Caco-2 (cell line): ENCODE measurements around the gene LATS1. TPM values are rescaled to one million over a fixed set of nuclear protein-coding genes. Genes with fewer than 3 reads are reported as not detected.
A peak's percentile ranks its signal among the peaks of the same experiment; 100 is the strongest.

Source experiments
- Bru-seq: library from RNA; stranded (reverse); fragments of 400-500 nt; gene quantifications from one replicate; lab custom pipeline; 2021; lab: Mats Ljungman, UMichigan
- BruChase-seq, 2 experiments: library from RNA; stranded (reverse); fragments of 400-500 nt; gene quantifications; one replicate each; lab custom pipeline; 2021; lab: Mats Ljungman, UMichigan
- BruUV-seq: library from RNA; stranded (reverse); fragments of 400-500 nt; replicated peaks from 2 replicates; lab custom pipeline; 2021; lab: Mats Ljungman, UMichigan
- CTCF ChIA-PET: fragments of 300-600 bp; sonication (Branson Sonifier 250); formaldehyde crosslinking; loops from one replicate; lab custom pipeline; 2022; ENCODE audit warnings: antibody characterized with exemption; lab: Charles Lee
- POLR2A ChIA-PET: fragments of 300-600 bp; sonication (Branson Sonifier 250); formaldehyde crosslinking; loops from one replicate; lab custom pipeline; 2022; ENCODE audit warnings: antibody characterized with exemption; lab: Charles Lee
- DNase-seq, 2 experiments: peaks; one replicate each; pipeline versions ENCODE4 v3.0.0 to v3.0.0-alpha.2; 2020 to 2022
- H3K27me3 ChIP-seq: replicated peaks from 2 replicates; pipeline ENCODE4 v1.6.0; 2011; ENCODE audit warnings: low read length; ENCODE audit not compliant: control insufficient read depth, insufficient read depth
- H3K36me3 ChIP-seq: 2 replicates; pipeline ENCODE4 v1.5.1; 2011; ENCODE audit warnings: low read length; ENCODE audit not compliant: control insufficient read depth, insufficient read depth
- H3K4me1 ChIP-seq: fragments of 250-450 bp; sonication (Bioruptor Pico); 2 replicates; pipeline ENCODE4 v1.5.1; 2020; ENCODE audit warnings: mild to moderate bottlenecking
- H3K4me3 ChIP-seq: 2 replicates; pipeline ENCODE4 v1.5.1; 2011; ENCODE audit warnings: low read depth, mild to moderate bottlenecking, control low read depth, low read length
- H3K9me3 ChIP-seq: fragments of 250-450 bp; sonication (Bioruptor Pico); 2 replicates; pipeline ENCODE4 v1.5.1; 2020; ENCODE audit warnings: mild to moderate bottlenecking, moderate library complexity
- H3K27ac Mint-ChIP-seq: one replicate; pipeline ENCODE4 v1.8.0; 2022; ENCODE audit warnings: mixed read lengths; ENCODE audit not compliant: unreplicated experiment
- H3K27me3 Mint-ChIP-seq: one replicate; pipeline ENCODE4 v1.8.0; 2022; ENCODE audit warnings: mixed read lengths; ENCODE audit not compliant: insufficient read depth, unreplicated experiment
- H3K36me3 Mint-ChIP-seq: one replicate; pipeline ENCODE4 v1.8.0; 2022; ENCODE audit warnings: mild to moderate bottlenecking, mixed read lengths; ENCODE audit not compliant: insufficient read depth, unreplicated experiment
- H3K4me1 Mint-ChIP-seq: one replicate; pipeline ENCODE4 v1.8.0; 2022; ENCODE audit warnings: low read depth, mixed read lengths; ENCODE audit not compliant: unreplicated experiment
- H3K4me3 Mint-ChIP-seq: one replicate; pipeline ENCODE4 v1.8.0; 2022; ENCODE audit warnings: mild to moderate bottlenecking, moderate library complexity, mixed read lengths; ENCODE audit not compliant: unreplicated experiment
- H3K9me3 Mint-ChIP-seq: one replicate; pipeline ENCODE4 v1.8.0; 2022; ENCODE audit warnings: mixed read lengths; ENCODE audit not compliant: unreplicated experiment
- CTCF ChIP-seq, 2 experiments: fragments of 200-600 bp in 1 of 2; IDR thresholded peaks; 1 replicate in 1 of 2; 2 replicates in 1 of 2; pipeline versions ENCODE4 v1.5.1 to v1.8.0; 2011 to 2022; ENCODE audit warnings: antibody characterized with exemption in 1 of 2, control low read depth in 1 of 2, inconsistent platforms in 1 of 2, low read depth in 1 of 2, low read length in 1 of 2, mild to moderate bottlenecking in 1 of 2, moderate library complexity in 1 of 2; ENCODE audit not compliant: insufficient read depth in 1 of 2, severe bottlenecking in 1 of 2, unreplicated experiment in 1 of 2
- intact Hi-C: fragments of 100-400 bp; cut with micrococcal nuclease; formaldehyde crosslinking; loops from one replicate; pipeline ENCODE4 v1.10.0; 2022; ENCODE audit not compliant: unreplicated experiment
- long read RNA-seq: library from polyadenylated mRNA; stranded (forward); transcript quantifications from one replicate; pipeline ENCODE4 v2.0.0, GENCODE V29; 2022
- total RNA-seq: library from RNA; stranded (reverse); gene quantifications from 2 replicates; pipeline ENCODE4 v1.2.3, GENCODE V29; 2022

The LATS1 gene
- total RNA-seq (28.7 and 31.3 TPM in 2 replicates), Bru-seq, nascent RNA (percentile 86 among the genes with signal in this experiment), BruChase-seq, experiment 1, labeled RNA remaining after a 2-hour chase (percentile 91 among the genes with signal in this experiment), BruChase-seq, experiment 2, labeled RNA remaining after a 6-hour chase (percentile 83 among the genes with signal in this experiment)
- long read RNA-seq, transcript LATS1-202 (4 exons, 2,567 nt): major isoform, 9 of 13 reads
- long read RNA-seq, partial matches to known transcripts: 0 of 13 reads
- long read RNA-seq, other reads (novel, unspliced or antisense): 4 of 13 reads

- Mint-ChIP-seq H3K36me3 (peaks cover 19% of the 10 kb centered on the region), H3K27ac (peak within 1 kb of the TSS; percentile 95), H3K9me3 (no peaks in the 10 kb centered on the region), H3K4me1 (peaks cover 7% of the 10 kb centered on the region), H3K4me3 (peak within 1 kb of the TSS; percentile 93), H3K27me3 (no peaks in the 10 kb centered on the region)
- DNase-seq: peak; percentile 85 to 90
- peak within 1 kb of the TSS; percentile 94 for H3K4me3 ChIP-seq
- ChIA-PET POLR2A (interaction anchor here (0.5 to 0.6 kb wide), 5 partner anchors 30 to 1701 kb away, joined by 3 to 6 read pairs (median 4); partner anchors contain the start of gene GINM1), CTCF (interaction anchor here (0.6 to 1.1 kb wide), 2 partner anchors 34 to 152 kb away, joined by 4 read pairs; partner anchors contain the start of gene GINM1)
- intact Hi-C loops: loop anchor here (1.0 kb wide), 1 partner anchor 9 kb away; no protein-coding TSS in a partner anchor
- TF ChIP-seq CTCF (IDR thresholded peaks at IDR 0.05; ENCODE audit: insufficient read depth in 1 of 2, low read depth in 1 of 2, low read length in 1 of 2, severe bottlenecking in 1 of 2, unreplicated experiment in 1 of 2): no peak
- no TSS peak for BruUV-seq
- no peaks in the 10 kb centered on the region for H3K36me3 ChIP-seq
- H3K27me3 ChIP-seq: no peaks in the 10 kb centered on the region
- no peaks in the 10 kb centered on the region for H3K9me3 ChIP-seq
- peaks cover 4% of the 10 kb centered on the region for H3K4me1 ChIP-seq
Observed at GRCh38 chr6:149717588-149718458, at the start of gene LATS1. TSS of gene LATS1 (minus strand) at chr6:149718101. CDS start at chr6:149702126, 15,975 bp downstream.

GRCh38 chr6:149766156-149766769 lies 48.4 kb upstream of the LATS1 start:
- ChIA-PET POLR2A (no interaction called here), CTCF (no interaction called here)
- BruUV-seq: no TSS peak
- no peak overlapping the region for H3K4me3 Mint-ChIP-seq
- peaks cover 61% of the 10 kb centered on the region for H3K36me3 Mint-ChIP-seq
- Histone ChIP-seq H3K4me3 (no peak overlapping the region), H3K36me3 (peaks cover 2% of the 10 kb centered on the region; the same call in 1 of the 2 replicates), H3K4me1 (no peaks in the 10 kb centered on the region), H3K9me3 (0 out of 2 replicates have a peak, but pooled peaks cover 3% of the 10 kb centered on the region), H3K27me3 (no peaks in the 10 kb centered on the region)
- intact Hi-C loops: no loop called here
- H3K27ac Mint-ChIP-seq: no peak overlapping the region
- peaks cover 16% of the 10 kb centered on the region for H3K9me3 Mint-ChIP-seq
- H3K27me3 Mint-ChIP-seq: no peaks in the 10 kb centered on the region
- no peaks in the 10 kb centered on the region for H3K4me1 Mint-ChIP-seq
- no peak for TF ChIP-seq CTCF (IDR thresholded peaks at IDR 0.05; ENCODE audit: insufficient read depth in 1 of 2, low read depth in 1 of 2, low read length in 1 of 2, severe bottlenecking in 1 of 2, unreplicated experiment in 1 of 2)
- DNase-seq: no peak

GRCh38 chr6:149763866-149764265 lies 46.0 kb upstream of the LATS1 start:
- no TSS peak for BruUV-seq
- ChIA-PET POLR2A (no interaction called here), CTCF (no interaction called here)
- no peak overlapping the region for H3K27ac Mint-ChIP-seq
- no peaks in the 10 kb centered on the region for H3K27me3 Mint-ChIP-seq
- H3K4me3 ChIP-seq: no peak overlapping the region
- H3K9me3 ChIP-seq: 0 out of 2 replicates have a peak, but pooled peaks cover 3% of the 10 kb centered on the region
- peaks cover 49% of the 10 kb centered on the region for H3K36me3 Mint-ChIP-seq
- intact Hi-C loops: no loop called here
- peaks cover 16% of the 10 kb centered on the region for H3K9me3 Mint-ChIP-seq
- no peak for DNase-seq
- no peaks in the 10 kb centered on the region for H3K27me3 ChIP-seq
- no peak overlapping the region for H3K4me3 Mint-ChIP-seq
- no peaks in the 10 kb centered on the region for H3K4me1 ChIP-seq
- no peak for TF ChIP-seq CTCF (IDR thresholded peaks at IDR 0.05; ENCODE audit: insufficient read depth in 1 of 2, low read depth in 1 of 2, low read length in 1 of 2, severe bottlenecking in 1 of 2, unreplicated experiment in 1 of 2)
- no peaks in the 10 kb centered on the region for H3K4me1 Mint-ChIP-seq
- H3K36me3 ChIP-seq: peaks cover 2% of the 10 kb centered on the region; the same call in 1 of the 2 replicates
